T follicular helper cell (primary cell): ENCODE results near the gene ROR2.

Experiments used
- DNase-seq: peaks from one replicate; pipeline ENCODE4 v3.0.0-alpha.2; 2020; ENCODE audit warnings: low read depth

Gene ROR2

DNA sequence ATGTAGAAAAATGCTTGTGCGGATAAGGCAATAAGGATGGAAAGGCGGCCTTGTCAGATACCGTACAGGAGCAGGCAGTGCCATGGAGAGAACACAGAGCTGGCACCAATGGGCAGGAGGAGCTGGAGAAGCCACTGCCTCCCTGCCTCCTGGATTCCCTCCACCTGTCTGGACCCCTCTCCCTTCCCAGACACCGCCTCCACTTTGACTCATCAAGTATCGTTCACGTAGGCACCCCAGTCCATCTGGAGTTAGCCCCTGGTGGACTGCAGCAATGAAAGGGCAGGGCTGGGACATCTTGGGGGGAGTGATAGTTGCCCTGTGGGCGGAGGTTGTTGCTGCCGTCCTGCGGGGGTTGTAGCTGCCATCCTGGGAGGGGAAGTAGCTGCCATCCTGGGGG is 232.0 kb downstream of the ROR2 start:
- DNase-seq, result no peak

DNA sequence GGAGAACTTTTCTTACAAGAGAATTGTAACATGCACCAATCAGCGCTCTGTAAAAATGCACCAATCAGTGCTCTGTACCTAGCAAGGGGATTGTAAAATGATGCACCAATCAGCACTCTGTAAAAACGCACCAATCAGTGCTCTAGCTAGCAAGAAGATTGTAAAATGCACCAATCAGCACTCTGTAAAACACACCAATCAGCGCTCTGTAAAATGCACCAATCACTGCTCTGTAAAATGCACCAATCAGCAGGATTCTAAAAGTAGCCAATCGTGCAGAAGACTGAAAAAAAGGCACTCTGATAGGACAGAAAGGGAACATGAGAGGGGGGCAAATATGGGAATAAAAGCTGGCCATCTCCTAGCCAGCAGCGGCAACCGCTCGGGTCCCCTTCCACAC is 233.2 kb downstream of the ROR2 start:
- no peak for DNase-seq

DNA sequence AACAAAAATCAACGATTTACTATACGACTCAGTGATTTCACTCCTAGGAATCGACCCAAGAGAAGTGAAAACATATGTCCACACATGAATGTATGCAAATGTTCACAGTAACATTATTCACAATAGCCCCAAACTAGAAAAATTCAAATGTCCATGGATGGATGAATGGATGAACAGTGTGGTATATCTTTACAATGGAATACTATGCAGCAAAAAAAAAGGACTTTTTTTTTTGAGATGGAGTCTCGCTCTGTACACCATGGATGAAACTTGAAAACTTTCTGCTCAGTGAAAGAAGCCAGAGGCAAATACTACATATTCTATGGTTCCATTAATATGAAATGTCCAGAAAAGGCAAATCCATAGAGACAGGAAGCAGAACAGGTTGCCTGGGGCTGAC is 233.8 kb downstream of the ROR2 start:
- no peak for DNase-seq

DNA sequence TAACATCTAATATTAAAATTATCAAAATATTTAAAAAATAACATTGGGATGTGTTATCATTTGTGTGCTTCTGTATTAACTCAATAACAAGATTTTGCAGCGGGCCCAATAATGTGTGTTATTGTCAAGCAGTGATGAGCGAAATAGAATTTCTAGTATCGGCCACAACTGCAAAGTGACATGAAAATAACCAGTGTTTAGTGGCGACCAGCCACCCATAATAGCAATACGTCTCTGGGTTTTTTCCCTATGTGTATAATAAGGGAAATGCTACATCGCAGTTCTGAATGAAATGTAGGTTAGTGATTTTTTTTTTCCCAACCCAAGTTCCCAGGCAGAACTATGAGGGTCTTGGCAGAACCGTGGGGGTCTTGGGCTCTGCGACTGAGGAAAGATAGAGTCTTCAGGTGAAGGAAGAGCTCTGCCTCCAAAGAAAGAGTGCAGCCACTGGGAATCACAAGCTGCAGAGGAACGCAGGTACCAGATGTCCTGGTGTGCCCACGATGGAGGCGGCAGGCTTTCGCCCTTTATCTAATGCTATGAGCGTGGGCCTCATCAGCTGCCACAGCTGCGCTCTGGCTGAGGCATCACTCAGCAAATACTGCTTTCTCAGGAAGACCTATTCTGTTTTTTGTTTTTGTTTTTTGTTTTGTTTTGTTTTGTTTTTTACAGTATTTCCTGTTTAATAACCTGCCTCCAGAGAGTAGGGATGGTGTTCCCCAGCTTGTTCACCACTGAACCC is 235.0 kb downstream of the ROR2 start:
- no peak for DNase-seq

DNA sequence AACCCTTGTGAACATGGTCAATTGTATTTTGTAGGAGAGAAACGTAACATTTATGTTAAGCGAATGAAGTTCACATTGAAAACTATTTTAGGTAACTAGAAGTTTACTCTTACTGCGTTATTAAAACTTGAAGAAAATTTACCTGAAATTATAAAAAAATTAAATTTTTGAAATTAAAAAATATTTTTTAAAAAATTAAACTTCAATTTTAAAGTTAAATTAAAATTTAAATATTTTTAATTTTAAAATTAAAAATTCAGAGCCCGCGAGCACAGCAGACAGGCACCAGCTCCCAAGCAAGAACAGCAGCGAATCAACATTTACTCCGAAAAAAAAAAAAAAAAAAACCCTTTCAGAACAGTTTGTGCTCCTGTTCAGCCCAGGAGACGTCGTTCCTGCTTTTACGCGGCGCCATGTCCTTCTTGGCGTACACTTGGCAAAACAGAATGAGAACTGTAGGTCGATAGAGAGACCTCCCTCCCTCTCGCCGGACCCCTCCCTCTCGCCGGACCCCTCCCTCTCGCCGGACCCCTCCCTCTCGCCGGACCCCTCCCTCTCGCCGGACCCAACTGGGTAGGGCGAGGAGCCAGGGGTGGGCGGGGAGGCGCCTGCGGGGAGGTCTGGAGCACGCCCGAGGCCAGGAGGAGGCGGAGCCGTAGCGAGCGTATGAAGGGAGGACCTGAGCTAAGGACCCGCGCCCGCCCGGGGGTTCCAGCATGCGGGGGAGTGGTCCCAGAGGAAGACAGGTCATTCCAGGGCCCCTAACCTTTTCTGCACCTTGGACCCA is 235.8 kb downstream of the ROR2 start:
- no peak for DNase-seq

DNA sequence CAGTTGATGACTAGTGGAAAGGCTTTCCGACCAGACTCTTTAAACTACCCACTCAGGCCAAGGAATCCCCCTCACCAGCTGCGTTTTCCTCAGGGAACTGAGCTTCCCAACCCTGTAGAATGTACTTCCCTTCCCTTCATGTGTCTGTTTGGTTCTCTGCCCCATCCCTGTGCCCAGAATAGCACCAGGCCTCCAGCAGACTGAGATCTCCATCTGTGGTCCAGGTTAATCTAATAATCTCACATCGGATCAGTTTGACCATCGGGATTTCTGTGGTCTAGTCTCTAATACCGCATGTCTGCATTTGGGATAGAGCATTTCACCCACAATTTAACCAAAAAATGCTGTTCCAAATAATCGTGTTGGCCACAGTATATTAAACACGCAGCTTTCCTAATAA is 237.2 kb downstream of the ROR2 start:
- DNase-seq, result no peak

DNA sequence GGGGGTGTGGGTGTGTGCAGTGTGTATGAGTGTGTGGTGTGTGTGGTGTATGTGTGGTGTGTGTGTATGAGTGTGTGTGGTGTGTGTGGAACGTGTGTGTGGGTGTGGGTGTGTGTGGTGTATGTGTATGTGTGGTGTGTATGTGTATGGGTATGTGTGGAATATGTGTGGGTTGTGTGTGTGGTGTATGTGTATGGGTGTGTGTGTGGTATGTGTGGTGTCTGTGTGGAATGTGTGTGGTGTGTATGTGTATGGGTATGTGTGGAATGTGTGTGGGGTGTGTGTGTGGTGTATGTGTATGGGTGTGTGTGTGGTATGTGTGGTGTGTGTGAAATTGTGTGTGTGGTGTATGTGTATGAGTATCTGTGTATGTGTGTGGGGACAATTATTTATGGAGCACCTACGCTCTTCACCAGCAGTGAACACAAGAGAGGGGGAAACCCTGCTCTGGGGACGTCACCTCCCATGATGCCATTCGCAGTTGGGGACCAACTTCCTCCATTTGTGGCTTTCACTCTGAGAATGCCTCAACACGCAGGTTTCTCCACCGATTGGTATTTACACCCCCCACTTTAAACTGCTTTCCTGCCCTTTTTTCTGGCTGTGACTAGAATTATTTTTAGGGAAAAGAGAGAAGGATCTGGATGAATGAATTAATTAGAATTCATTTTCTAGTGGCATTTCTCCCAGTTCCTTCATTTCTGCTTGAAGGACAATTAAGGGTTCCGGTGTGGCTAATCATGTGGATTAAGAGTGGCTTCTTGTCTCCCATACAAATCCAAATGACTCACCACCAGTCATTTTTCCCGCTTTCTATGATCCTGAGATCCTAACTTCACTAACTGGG is 238.1 kb downstream of the ROR2 start:
- DNase-seq, result peak; percentile 7

DNA sequence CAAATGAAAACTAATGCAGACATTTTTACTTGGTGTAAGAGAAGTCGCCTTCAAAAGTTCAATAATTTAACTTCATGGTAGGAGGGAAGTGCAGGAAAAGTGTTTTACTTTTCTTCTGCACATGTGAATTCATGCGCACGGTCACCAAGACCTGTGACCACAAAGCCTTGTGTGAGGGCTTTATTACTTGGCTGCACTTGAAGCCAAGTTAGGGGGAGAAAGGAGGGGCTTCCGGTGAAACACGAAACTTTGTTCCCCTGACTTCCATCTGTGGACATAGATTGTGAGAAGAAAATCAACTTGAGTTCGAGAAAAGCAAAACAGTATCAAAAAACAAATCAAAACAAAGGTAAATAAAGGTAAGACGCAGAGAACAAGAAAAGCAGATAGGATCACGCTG is 239.9 kb downstream of the ROR2 start:
- DNase-seq, result no peak

DNA sequence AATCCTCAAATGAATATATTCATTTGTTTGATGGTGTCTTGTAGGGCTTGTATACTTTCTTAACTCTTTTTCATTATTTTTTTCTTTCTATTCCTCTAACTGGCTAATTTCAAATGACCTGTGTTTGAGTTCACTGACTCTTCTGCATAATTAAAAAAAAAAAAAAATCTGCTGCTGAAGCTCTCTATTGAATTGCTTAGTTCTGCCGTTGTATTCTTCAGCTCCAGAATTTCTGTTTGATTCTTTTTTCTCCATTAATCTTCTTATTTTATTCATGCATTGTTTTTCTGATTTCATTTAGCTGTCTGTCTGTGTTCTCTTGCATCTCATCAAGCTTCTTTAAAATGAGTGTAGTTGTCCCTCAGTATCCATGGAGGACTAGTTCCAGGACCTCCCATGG is 244.6 kb downstream of the ROR2 start:
- DNase-seq, result no peak

DNA sequence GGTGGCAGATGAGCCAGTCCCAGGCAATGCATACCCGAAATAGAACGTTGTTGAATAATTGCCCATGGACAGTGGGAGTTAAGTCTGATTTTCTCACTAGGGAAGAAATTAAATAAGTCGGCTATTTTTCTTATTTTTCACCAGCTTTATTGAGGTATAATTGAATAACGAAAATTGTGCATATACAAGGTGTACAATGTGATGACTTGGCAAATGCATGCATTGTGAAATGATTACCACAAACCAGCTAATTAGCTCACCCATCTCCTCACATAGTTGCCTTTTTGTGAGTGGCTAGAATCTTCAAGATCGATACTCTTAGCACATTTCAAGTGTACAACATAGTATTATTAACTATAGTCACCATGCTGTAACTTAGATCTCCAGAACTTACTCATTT is 249.6 kb downstream of the ROR2 start:
- no peak for DNase-seq

DNA sequence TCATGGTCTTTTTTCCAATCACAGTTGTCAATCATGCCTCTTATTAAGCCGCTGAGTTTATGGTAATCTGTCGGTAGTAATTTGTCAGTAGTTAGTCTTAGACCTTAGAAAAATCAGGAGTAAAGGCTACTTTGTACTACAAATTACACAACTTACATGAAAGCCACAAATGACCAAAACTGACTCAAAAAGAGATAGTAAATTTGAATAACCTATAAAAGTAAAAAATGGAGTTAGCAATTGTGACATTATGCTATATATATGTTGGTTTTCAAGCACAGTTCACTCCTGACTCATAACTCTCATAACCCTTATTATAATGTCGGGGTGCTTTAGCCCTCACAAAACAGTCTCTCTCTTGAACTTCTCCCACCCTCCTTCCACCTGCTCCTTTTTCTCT is 251.8 kb downstream of the ROR2 start:
- DNase-seq, result no peak

DNA sequence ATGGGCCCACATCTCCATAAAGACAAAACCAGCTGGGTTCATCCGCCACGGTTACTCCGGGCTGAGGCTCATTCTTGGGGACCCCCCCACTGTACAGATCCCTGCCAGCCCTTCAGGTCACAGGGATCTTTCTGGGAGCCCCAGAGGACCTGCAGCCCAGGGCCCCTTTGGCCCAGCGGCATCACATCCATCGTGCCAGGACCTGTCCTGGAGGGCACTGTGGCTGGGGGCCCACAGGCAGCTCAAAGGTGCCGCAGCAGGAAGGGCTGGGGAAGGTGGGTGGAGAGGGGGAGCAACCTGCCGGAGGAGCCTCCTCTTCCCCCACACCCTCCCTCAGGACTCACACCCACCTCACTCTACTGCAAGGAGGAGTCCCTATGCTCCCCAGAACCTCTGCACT is 252.8 kb downstream of the ROR2 start:
- DNase-seq, result no peak

DNA sequence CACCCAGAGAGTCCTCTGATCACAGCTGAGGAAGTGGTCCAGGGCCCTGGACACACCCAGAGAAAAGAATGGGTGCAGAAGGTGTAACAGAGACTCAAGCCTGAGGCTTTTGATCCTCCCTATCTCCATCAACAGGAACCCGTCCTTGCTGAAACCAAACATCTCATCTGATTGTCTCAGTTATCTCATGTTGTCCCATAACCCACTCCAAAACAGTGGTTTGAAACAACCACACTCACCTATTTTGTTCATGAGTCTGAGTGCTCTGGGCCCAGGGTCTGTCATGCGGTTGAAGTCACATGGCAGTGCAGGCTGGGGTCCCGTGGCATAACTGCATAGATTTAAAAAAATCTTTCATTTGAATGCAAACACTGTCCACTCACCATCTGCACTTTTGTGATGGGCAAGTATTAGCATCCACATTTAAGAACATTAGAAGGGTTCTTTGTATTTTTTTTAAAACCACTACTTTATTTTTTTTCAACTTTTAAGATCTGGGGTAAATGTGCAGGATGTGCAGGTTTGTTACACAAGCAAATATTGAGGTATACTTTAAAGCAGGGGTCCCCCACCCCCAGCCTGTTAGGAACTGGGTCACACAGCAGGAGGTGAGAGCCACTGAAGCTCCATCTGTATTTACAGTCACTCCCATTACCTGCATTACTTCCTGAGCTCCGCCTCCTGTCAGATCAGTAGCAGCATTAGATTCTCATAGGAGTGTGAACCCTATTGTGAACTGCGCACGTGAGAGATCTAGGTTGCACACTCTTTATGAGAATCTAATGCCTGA is 255.8 kb downstream of the ROR2 start:
- no peak for DNase-seq

DNA sequence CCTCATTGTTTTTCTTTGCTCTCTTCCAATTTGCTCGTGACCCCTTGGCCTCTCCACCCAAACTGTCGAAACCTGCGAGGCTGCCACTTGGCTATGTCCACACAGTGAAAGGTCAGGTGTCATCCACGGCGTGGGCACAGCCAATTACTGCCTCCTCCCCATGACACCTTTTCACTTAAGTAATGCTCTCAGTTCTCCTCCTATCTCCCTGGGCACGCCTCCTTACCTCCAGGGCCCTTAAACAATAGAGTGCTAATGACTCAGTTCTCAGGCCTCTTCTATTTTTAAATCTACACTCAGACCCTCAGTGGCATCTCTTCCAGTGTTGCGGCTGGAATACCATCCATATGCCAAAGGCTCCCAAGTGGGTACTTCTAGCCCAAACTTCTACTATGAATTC is 256.8 kb downstream of the ROR2 start:
- no peak for DNase-seq

DNA sequence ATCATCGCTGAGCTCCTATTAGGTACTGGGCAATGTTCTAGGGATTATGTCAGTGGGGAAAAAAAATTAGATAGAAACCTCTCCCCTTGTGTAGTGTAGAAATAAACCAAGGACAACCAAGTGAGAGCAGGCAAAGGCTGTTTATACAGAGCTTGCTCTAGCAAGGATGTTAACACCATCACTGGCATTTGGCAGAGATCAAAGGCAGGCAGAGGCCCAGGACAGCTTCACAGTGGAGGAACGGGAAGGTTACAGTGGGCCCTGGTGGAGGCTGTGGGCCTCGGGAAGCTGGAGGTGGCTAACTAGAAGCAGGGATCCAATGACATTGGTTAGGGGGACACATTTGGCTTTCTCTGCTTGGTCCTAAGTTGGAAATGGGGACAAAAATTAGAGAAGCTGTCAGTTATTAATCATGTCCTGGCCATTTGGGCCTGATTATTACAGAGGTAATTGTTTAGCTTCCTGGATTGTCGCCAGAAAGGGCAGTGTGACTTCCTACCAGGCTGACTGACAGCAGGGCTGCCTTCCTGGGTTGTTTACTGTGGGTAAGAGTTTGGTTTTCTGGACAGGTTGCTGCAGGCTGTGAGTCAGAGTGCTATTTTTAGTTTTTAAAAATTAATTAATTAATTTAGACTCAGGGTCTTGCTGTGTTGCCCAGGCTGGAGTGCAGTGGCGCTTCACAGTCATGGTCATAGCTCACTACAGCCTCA is 259.3 kb downstream of the ROR2 start:
- no peak for DNase-seq

DNA sequence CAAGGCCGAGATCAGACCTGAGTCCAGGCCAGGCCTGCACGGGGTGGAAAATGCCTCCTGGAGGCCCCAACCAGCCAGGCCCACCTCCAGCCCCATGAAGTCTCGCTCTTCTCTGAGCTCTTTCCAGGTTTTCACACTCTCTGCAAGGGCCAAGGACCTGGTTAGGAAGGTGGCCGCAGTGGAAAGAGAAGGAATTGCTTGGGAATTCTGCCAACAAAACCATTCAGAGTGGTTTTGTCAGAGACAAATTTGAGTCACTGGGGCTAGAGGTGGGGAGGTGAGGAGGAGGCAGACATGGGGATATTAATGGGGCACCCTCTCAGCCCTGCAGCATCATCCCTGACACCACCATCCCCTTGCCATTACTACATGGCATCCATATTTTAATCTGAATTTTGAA is 261.0 kb downstream of the ROR2 start:
- no peak for DNase-seq

DNA sequence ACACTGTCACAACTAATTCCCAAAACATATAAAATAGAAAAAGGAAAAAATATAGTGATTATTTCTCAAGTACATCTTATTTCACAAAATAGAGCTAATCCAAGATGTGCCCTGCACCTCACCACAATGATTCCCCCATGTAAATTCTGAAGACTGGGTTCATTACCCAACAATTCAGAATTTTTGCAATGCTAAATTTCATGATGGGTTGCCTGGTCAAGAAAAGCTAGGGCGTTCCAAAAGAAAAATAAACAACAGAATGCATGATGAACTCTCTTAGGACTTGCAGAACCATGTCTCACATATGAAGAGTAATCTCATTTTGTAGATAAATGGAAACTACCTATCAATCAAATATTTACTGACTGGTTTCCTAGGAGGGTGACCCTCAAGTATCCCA is 266.8 kb downstream of the ROR2 start:
- DNase-seq, result no peak

DNA sequence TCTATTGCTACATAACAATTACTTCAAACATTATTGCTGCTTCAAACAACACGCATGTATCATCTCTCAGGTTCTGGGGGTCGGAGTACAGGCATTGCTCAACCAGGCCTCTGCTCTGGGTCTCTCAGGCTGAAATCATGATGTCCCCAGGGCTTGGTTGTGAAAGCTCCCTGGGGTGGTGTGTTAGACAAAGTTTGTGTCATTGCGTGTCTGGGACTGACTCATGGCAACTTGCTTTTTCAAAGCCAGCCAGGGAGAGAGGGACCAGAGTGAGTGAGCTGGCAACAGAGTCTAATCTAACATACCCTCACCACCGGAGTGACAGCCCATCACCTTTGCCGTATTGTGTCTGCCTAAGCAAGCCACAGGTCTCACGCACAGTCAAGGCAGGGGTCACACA is 267.2 kb downstream of the ROR2 start:
- no peak for DNase-seq

DNA sequence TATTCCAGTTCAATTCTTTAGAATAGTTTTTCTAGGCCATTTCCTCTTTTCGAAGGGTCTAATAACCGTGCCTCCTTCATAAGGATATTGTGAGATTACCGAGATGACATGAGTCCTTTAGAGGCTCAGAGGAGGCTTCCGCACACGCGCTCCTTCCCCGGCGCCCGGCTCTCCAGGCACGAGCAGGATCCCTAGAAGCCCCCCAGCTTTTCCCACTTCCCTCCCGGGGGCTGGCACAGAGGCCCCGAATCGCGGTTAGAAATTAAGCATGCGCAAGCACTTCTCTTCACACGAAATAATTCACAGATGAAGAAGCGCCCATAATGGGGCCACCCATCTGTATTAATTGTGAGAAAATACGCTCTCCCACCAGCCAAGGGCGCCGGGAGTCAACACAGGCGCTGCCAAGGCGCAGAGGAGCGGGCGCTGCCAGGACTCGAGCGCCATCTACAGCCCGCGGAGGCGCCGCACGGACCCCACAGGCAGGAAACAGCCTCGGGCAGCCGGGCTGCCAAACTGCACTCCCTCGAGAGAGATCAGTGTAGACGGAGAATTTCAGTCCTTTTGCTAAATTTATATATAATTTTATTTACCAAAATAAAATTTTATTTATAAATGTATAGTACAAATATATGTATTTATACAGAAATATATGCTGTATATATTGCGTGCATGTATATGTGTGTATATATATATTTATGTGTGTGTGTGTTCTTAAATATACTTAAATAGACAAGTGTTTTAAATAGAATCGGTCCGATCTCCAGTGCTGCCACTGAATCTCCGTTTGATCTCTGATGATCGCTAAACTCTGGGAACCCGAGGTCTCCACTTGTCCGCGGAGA is 268.3 kb downstream of the ROR2 start:
- peak; percentile 26 for DNase-seq

DNA sequence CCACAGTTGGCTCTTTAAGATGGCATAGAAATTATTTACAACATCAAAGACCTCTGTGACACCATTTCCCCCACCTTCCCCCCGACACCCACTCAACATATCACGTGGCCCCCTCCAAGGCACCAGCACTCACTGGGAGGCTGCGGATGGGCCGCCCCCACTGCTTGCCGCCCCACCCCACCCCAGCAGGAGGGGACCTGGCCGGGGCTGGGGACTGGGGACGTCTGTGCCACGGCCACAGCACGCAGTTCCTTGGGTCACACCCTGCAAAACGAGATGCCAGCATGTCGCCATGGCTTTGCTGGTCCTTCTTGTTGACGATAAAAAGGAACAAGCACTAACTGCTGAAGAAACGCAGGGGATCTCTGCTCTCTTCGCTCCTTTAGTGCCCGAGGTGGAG is 269.0 kb downstream of the ROR2 start:
- DNase-seq, result no peak
